Stimulated activated CD8-positive, alpha-beta memory T cell treated with anti-CD3 and anti-CD28 coated beads, Interleukin-4, amount 100 ng/mL, for 1 hour (primary cell): ENCODE measurements around the gene MAEA.

ENCODE experiments used
- DNase-seq, 2 donors: peaks; one replicate each; pipeline ENCODE4 v3.0.0-alpha.2; 2020; ENCODE audit warnings: low read depth in 2 of 2, low spot score in 1 of 2

MAEA gene

GRCh38 chr4:1249731-1250526 lies 39.8 kb upstream of the MAEA start:
- no peak for DNase-seq

DNA sequence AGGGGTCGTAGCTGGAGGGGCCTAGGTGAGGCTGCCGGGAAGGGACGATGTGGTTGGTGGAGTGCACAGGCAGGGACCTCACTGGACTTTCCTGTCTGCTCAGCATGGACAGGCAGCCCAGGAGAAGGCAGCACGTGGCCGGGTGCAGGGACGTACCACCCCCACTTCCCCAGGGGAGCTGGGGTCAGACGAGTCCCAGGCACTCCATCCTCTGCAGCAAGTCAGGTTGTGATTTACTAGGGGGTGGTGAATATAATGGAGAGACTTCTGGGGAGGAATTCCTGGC lies 39.2 kb upstream of the MAEA start:
- no peak for DNase-seq

DNA sequence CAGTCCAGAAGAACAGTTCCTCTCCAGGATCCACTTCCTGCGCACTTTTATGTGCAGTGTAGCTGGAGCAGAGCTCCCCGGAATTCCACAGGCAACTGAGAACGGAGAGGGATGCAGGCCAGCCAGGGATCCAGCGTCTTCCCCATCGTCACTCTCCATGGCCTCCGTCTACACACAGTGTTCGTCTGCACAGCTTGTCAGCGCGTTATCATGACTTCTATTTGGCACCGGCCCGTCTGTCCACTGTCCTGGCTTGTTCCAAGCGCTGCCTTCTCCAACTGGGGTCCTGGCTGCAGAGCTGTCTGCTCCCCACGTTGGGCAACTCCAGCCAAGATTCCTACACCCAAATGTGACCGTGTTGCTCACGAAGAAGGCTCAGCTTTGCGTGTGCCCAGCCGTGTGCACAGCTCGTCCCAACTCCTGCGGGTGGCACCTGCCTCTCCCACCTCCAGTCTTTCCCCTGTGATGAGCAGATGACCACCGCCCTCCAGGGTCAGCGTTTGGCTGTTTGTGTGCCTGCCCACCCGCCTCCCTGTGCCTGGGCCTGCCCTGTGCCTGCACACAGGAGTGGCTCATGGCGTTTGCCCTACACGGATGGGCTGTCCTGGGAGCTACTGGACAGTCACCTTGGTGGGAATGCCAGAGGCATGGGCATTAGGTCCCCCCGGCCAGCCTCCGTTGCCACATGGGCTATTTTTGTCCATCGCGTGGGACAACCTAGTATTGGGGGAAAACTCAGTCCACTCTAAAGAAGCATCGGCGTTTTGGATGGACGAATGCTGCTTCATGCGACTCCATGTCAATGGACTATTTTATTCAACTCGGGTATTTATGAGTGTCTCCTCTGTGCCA lies 38.5 kb upstream of the MAEA start:
- DNase-seq, result no peak

DNA sequence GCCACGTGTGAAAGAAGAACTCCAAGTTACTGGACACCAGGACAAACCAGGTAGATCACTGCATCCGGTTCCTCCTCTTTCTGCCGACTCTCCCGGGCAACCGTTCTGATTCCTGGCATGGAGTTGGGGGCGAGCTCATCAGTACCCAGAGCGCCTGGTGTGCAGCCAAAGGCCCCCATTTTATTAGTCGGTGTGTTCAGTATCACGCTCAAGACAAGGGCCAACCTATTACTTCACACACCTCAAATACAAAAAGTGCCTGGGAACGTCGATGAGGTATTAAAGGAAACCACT lies 38.0 kb upstream of the MAEA start:
- DNase-seq, result no peak

GRCh38 chr4:1252928-1253492 lies 36.7 kb upstream of the MAEA start:
- no peak for DNase-seq

DNA sequence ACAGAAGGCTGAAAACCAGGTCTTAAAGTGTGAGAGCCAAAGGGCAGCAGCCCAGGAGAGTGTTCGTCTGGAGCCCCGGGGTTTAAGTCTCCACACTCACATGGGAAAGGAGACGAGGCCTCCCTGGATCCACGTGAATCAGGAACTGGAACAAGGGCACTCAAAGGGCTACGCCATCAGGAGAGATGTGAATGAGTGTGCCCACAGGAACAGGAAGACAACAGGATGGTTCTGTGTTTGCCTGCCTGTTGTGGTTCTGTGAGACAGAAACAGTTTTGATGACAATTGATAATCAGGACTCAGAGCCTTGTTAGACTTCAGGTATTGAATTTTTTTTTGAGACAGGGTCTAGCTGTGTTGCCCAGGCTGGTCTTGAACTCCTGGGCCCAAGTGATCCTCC lies 35.9 kb upstream of the MAEA start:
- DNase-seq, result no peak

DNA sequence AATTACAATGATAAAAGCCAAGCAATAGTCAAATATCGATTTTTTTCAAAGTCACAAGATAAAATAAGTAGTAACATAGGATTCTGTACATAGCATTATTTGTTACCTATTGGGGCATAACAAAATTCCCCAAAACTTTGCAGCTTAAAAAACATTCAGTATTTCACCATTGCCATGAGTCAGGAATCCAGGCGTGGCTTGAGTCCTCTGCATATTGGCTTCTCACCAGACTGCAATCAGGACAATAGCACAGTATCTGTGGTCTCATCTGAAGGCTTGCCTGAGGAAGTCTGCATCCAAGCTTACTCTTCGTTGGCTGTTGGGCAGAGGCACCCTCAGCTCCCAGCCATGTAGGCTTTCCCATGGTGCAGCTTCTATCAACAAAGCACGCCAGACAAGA lies 34.5 kb upstream of the MAEA start:
- DNase-seq, result no peak

- DNase-seq, result no peak
These were observed 34.0 kb upstream of the MAEA start for GRCh38 chr4:1255699-1256098.

DNA sequence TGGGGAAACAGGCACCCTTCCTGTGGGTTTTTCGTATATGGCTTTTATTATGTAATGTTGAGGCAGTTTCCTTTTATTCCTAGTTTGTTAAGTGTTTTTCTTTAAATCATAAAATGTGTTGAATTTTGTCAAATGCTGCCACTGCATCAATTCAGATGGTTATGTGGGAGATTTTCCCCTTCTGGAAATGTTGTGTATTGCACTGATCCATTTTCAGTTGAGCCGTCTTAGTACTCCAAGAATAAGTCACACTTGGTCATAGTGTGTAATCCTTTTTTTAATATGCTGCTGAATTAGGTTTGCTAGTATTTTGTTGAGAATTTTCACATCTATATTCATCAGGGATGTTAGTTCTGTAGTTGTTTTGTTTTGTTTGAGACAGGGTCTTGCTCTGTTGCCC lies 31.2 kb upstream of the MAEA start:
- no peak for DNase-seq

DNA sequence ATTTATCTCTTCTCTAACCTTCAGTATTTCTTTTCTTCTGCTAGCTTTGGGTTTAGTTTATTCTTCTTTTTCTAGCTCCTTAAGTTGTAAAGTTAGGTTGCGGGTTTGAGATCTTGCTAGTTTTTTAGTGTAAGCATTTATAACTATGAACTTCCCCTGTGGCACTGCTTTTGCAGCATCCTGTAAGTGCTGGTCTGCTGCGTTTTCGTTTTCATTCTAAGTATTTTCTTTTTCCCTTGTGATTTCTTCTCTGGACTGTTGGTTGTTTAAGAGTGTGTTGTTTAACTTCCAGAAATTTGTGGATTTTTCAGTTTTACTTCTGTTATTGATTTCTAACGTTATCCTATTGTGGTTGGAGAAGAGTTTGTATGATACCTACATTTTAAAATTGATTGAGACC lies 29.7 kb upstream of the MAEA start:
- no peak for DNase-seq

- DNase-seq, result no peak
These were observed 29.1 kb upstream of the MAEA start for GRCh38 chr4:1260418-1261106.

DNA sequence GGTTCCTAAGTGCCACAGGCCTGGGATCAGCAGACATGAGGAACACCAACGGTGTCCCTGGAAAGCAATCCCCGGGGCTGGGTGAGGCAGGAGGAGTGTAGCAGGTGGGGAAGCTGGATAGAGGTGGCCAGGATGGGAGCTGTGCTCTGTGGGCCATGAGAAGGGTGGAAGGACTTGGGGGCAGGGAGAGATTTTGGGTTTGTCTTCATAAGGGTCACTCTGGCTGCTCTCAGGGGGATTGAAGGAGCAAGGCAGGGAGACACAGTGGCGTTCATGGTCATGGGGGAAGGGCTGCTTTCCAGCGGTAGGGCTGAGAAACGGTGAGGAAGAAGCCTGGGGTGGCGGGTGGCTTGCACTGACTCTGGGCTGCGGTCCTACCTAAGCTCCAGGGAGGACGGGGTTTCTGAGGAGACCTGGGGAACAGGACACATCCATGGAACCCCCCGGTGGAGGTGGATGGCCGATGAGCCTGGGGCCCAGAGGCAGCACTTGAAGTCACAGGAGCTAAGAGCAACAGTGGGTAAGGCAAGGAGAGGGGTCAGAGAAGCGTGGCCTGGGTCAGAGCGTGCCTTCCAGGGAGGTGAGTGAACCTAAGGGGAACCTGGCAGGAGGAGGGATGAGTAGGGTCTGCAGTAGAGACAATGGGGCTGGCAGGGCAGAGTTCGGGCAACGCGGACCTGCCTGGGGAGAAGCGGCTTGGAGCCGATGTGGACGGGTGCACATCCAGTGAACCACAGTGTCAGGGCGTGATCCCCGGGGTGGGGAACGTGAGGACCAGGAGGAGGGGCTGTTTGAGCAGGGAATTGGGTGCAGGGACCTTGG lies 28.4 kb upstream of the MAEA start:
- no peak for DNase-seq

DNA sequence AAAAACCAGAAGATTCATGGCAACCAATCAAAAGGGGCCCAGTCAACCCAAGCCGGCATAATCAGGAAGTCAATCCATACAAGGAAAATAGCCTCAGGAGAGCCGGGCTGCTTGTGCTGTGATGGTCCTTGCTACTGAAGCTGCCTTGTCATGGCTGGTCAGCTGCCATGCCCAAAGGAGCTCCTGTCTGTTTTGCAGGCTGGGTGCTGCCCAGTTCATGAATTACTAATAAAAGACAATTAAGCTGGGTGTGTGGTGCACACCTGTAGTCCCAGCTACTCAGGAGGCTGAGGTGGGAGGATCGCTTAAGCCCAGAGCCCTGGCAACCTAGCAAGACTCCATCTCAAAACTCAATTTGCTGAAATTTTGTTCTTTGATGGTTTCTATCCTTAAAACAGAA lies 24.7 kb upstream of the MAEA start:
- DNase-seq, result no peak

DNA sequence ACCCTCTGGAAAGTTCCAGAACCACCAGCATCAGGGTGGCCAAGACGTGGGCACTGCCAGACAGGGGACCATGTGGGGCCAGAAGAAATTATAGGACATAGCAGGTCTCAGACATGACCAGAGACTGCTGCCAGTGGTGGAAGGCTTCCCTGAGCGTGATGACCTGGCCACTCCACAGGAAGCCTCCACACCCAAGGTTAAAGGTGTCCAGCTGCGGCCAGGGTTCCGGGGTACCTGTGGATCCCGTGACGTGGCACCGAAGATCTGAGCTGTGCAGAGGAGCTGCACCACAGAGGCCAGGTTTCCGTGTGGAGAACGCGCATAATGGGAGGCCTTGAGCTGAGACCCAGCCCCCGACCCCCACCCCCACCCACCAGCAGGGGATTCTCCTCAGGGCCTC lies 24.3 kb upstream of the MAEA start:
- no peak for DNase-seq

GRCh38 chr4:1266881-1267763 lies 22.6 kb upstream of the MAEA start:
- no peak for DNase-seq

DNA sequence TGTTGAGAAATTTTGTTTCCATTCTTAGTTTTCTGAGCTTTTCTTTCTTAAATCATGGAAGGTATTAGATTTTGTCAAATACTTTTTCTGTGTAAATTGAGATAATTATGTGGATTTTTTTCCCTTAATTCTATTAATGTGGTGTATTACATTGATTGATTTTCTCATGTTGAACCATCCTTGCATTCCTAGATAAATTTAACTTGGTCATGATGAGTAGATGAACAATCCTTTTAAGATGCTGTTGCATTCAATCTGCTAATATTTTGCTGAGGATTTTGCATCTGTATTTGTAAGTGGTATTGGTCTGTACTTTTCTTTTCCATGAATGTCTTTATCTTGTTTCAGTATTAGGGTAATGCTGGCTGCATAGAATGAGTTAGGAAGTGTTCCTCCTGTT lies 20.5 kb upstream of the MAEA start:
- DNase-seq, result no peak

- no peak for DNase-seq
These were observed 18.0 kb upstream of the MAEA start for GRCh38 chr4:1271686-1272085.

DNA sequence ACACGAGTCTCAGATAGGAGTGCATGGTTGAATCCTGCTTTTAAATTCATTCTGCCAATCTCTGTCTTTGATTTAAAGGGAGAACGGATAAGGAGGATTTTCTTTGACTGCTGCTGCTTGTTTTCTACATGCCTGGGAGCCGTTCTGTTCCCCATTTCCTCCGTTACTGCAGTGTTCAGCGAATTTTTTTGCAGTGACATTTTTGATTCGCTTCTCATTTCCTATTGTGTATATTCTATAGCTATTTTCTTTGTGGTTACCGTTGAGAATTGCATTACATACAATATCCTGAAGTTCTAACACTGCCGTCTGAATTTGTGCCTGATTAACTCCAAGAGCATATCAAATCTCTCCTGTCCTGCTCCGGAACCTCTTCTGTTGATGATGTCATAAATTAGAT lies 14.8 kb upstream of the MAEA start:
- no peak for DNase-seq

DNA sequence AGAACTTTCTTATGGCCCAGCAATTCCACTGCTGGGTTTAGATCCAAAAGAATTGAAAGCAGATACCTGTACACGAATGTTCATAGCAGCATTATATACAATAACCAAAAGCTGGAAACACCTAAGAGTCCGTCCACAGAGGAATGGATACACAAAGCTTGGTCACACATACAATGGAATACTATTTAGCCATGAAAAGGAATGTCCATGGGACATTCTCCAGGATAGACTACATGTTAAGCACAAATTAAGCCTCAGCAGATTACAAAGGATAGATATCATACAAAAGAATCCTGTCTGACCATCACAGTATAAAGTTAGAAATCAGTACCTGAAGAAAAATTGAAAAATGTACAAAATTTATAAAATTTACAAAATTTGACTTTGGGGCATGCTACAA lies 12.7 kb upstream of the MAEA start:
- no peak for DNase-seq
